GM23248 (cell line): ENCODE data around the gene UNC119.

Experiments
- EZH2 ChIP-seq: fragments of 200-600 bp; sonication (generic); IDR thresholded peaks from 2 replicates; pipeline ENCODE4 v1.6.1; 2018; ENCODE audit warnings: antibody characterized with exemption, mild to moderate bottlenecking; ENCODE audit not compliant: insufficient read depth, poor library complexity, severe bottlenecking
- EZH2phosphoT487 ChIP-seq: fragments of 200-600 bp; sonication (generic); IDR thresholded peaks from 2 replicates; pipeline ENCODE4 v1.6.1; 2018; ENCODE audit warnings: antibody characterized with exemption, moderate library complexity, mild to moderate bottlenecking, low read depth; ENCODE audit not compliant: insufficient read depth

DNA sequence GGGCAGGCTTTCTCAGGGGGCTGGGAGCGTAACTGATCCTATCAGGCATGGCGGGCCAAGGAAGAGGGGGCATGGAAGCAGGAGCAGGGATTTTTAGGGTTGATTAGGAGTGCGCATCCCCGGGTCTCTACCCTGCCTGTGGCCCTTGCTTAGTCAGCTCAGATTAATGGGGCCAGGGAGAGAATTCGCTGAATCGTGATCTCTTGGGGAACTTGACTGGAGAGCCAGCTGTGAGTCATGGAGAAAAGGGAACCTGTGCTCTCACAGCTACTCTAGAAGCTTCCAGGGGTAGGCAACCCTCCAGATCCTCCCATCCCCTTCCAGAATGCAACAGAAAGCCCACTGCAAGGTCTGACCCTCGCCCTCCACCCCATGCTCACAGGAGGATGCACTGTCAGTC, 42.6 kb downstream of the UNC119 start:
- TF ChIP-seq EZH2 (no peak), EZH2phosphoT487 (no peak)
